ENCODE data around the gene DNAH1. TPM values are rescaled to one million over a fixed set of nuclear protein-coding genes. Genes with fewer than 3 reads are reported as not detected.

The DNAH1 gene
- total RNA-seq, 2 donors from 2014 or later, result 7.0 to 9.1 TPM

- no peaks in the 10 kb centered on the region for H3K36me3 ChIP-seq
- no peaks in the 10 kb centered on the region for H3K9me3 ChIP-seq
- no peaks in the 10 kb centered on the region for H3K27me3 ChIP-seq
- no peak overlapping the region for H3K4me3 ChIP-seq
- DNase-seq, result peak; percentile 22
- intact Hi-C loops (cut with DNase I), result no loop called here
- H3K27ac ChIP-seq, result no peak overlapping the region
- no peaks in the 10 kb centered on the region for H3K4me1 ChIP-seq
- no peak for TF ChIP-seq CTCF (IDR thresholded peaks at IDR 0.05)
- H3K9ac ChIP-seq (ENCODE audit: low read depth in 2 of 2, low read length in 2 of 2), result no peak overlapping the region
Measured at GRCh38 chr3:52372822-52373504, 56.8 kb downstream of the DNAH1 start.

DNA sequence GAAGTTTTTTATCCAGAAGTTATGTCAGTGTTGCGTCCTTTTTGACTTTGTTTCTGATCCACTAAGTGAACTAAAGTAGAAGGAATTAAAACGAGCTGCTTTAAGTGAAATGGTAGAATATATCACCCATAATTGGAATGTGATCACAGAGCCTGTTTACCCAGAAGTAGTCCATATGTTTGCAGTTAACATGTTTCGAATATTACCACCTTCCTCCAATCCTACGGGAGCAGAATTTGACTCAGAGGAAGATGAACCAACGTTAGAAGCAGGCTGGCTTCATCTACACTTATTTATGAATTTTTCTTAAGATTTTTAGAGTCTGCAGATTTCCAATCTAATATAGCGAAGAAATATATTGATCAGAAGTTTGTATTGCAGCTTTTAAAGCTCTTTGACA is 57.6 kb downstream of the DNAH1 start:
- Histone ChIP-seq H3K36me3 (no peaks in the 10 kb centered on the region), H3K27me3 (no peaks in the 10 kb centered on the region), H3K27ac (no peak overlapping the region), H3K4me1 (no peaks in the 10 kb centered on the region), H3K9me3 (no peaks in the 10 kb centered on the region), H3K4me3 (no peak overlapping the region), H3K9ac (ENCODE audit: low read depth in 2 of 2, low read length in 2 of 2) (no peak overlapping the region)
- TF ChIP-seq CTCF (IDR thresholded peaks at IDR 0.05), result no peak
- no peak for DNase-seq
- intact Hi-C loops (cut with DNase I), result no loop called here

- Histone ChIP-seq H3K4me3 (no peak overlapping the region), H3K27ac (no peak overlapping the region), H3K27me3 (no peaks in the 10 kb centered on the region), H3K36me3 (no peaks in the 10 kb centered on the region), H3K4me1 (no peaks in the 10 kb centered on the region), H3K9me3 (no peaks in the 10 kb centered on the region), H3K9ac (ENCODE audit: low read depth in 2 of 2, low read length in 2 of 2) (no peak overlapping the region)
- no peak for TF ChIP-seq CTCF (IDR thresholded peaks at IDR 0.05)
- DNase-seq, result no peak
- intact Hi-C loops (cut with DNase I), result no loop called here
Measured at GRCh38 chr3:52374173-52374572, 58.1 kb downstream of the DNAH1 start.

DNA sequence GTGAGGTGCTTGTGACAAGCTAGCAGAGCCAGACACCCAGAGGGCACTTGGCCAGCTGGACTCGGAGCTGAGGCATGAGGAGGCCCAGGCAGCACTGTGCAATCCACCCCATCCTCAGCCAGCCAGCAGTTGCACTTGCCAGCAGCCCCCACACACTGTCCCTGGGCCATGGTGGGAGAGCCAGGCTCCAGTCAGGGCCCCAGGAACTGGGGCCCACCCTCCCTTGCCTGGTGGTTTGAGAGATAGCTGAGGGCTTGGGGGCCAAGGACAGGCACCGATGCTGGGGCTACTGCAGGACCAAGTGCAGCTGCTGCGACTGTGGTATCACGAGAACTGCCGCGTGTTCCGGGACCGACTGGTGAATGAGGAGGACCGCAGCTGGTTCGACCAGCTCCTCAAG is 63.5 kb downstream of the DNAH1 start:
- no peak overlapping the region for H3K27ac ChIP-seq
- DNase-seq, result no peak
- no peak overlapping the region for H3K9ac ChIP-seq (ENCODE audit: low read depth in 2 of 2, low read length in 2 of 2)
- intact Hi-C loops (cut with DNase I), result no loop called here
- no peak overlapping the region for H3K4me3 ChIP-seq
- no peaks in the 10 kb centered on the region for H3K36me3 ChIP-seq
- no peaks in the 10 kb centered on the region for H3K27me3 ChIP-seq
- H3K4me1 ChIP-seq, result no peaks in the 10 kb centered on the region
- no peak for TF ChIP-seq CTCF (IDR thresholded peaks at IDR 0.05)
- no peaks in the 10 kb centered on the region for H3K9me3 ChIP-seq

DNA sequence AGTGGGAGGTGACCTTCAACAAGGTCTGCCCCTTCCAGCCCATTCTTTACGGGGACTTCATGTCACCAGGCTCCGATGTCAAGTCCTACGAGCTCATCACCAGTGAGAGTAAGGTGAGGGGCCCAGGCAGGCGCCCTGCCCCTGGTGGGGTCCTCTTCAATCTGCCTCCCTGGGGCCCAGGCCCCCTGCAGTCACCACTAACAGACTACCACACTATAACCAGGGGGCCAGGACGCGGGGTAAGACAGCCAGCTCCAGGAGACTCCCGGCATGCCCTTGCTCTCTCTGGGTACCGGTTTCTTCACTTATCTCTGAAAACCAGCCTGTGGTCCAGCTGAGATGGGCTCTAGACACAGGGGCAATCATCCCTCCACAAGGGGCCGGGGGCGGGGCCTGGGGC is 63.9 kb downstream of the DNAH1 start:
- H3K27me3 ChIP-seq, result no peaks in the 10 kb centered on the region
- no peak overlapping the region for H3K9ac ChIP-seq (ENCODE audit: low read depth in 2 of 2, low read length in 2 of 2)
- intact Hi-C loops (cut with DNase I), result no loop called here
- no peaks in the 10 kb centered on the region for H3K9me3 ChIP-seq
- no peak for TF ChIP-seq CTCF (IDR thresholded peaks at IDR 0.05)
- H3K27ac ChIP-seq, result no peak overlapping the region
- no peaks in the 10 kb centered on the region for H3K36me3 ChIP-seq
- H3K4me1 ChIP-seq, result no peaks in the 10 kb centered on the region
- H3K4me3 ChIP-seq, result no peak overlapping the region
- no peak for DNase-seq

Data from colonic mucosa (tissue), 4 donors.